Measurements from ENCODE around the gene IL16.

DNA sequence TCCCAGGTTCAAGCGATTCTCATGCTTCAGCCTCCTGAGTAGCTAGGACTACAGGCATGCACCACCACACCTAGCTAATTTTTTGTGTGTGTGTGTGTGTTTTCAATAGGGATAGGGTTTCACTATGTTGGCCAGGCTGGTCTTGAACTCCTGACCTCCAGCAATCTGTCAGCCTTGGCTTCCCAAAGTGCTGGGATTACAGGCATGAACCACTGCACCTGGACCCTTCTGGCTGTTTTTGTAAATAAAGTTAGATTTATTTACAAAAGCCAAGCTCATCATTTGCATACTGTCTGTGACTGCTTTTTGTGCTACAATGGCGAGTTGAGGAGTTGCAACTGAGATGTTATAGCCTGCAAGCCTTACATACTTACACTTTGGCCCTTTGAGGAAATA lies 28.6 kb upstream of the IL16 start:
- TF ChIP-seq, protein P1, sequence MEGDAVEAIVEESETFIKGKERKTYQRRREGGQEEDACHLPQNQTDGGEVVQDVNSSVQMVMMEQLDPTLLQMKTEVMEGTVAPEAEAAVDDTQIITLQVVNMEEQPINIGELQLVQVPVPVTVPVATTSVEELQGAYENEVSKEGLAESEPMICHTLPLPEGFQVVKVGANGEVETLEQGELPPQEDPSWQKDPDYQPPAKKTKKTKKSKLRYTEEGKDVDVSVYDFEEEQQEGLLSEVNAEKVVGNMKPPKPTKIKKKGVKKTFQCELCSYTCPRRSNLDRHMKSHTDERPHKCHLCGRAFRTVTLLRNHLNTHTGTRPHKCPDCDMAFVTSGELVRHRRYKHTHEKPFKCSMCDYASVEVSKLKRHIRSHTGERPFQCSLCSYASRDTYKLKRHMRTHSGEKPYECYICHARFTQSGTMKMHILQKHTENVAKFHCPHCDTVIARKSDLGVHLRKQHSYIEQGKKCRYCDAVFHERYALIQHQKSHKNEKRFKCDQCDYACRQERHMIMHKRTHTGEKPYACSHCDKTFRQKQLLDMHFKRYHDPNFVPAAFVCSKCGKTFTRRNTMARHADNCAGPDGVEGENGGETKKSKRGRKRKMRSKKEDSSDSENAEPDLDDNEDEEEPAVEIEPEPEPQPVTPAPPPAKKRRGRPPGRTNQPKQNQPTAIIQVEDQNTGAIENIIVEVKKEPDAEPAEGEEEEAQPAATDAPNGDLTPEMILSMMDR (IDR thresholded peaks at IDR 0.05 in 2 of 3, conservative IDR thresholded peaks at IDR 0.05 in 1 of 3; ENCODE audit: insufficient read depth in 2 of 3, low read depth in 1 of 3, low read length in 3 of 3), result no peak
- TF ChIP-seq RB1 (IDR thresholded peaks at IDR 0.05; ENCODE audit: low read depth) (no peak), ZZZ3 (IDR thresholded peaks at IDR 0.05) (no peak), NRF1 (conservative IDR thresholded peaks at IDR 0.05 in 1 of 2, IDR thresholded peaks at IDR 0.05 in 1 of 2) (no peak), CEBPG (CRISPR knock-in tag; IDR thresholded peaks at IDR 0.05) (no peak), CEBPG (tag; conservative IDR thresholded peaks at IDR 0.05 in 1 of 2, IDR thresholded peaks at IDR 0.05 in 1 of 2) (no peak), POLR2AphosphoS2 (IDR thresholded peaks at IDR 0.05; ENCODE audit: low read length) (no peak), NONO (IDR thresholded peaks at IDR 0.05; ENCODE audit: low read depth in 2 of 2, low read length in 1 of 2) (no peak), EZH2 (IDR thresholded peaks at IDR 0.05; ENCODE audit: borderline replicate concordance, low read depth, low read length) (no peak), ZNF263 (CRISPR knock-in tag; IDR thresholded peaks at IDR 0.05; ENCODE audit: borderline replicate concordance) (no peak), POLR2A (conservative IDR thresholded peaks at IDR 0.05) (no peak)
- TF ChIP-seq, protein P2, sequence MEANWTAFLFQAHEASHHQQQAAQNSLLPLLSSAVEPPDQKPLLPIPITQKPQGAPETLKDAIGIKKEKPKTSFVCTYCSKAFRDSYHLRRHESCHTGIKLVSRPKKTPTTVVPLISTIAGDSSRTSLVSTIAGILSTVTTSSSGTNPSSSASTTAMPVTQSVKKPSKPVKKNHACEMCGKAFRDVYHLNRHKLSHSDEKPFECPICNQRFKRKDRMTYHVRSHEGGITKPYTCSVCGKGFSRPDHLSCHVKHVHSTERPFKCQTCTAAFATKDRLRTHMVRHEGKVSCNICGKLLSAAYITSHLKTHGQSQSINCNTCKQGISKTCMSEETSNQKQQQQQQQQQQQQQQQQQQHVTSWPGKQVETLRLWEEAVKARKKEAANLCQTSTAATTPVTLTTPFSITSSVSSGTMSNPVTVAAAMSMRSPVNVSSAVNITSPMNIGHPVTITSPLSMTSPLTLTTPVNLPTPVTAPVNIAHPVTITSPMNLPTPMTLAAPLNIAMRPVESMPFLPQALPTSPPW (CRISPR knock-in tag; IDR thresholded peaks at IDR 0.05), result no peak
- TF ChIP-seq, protein P3, sequence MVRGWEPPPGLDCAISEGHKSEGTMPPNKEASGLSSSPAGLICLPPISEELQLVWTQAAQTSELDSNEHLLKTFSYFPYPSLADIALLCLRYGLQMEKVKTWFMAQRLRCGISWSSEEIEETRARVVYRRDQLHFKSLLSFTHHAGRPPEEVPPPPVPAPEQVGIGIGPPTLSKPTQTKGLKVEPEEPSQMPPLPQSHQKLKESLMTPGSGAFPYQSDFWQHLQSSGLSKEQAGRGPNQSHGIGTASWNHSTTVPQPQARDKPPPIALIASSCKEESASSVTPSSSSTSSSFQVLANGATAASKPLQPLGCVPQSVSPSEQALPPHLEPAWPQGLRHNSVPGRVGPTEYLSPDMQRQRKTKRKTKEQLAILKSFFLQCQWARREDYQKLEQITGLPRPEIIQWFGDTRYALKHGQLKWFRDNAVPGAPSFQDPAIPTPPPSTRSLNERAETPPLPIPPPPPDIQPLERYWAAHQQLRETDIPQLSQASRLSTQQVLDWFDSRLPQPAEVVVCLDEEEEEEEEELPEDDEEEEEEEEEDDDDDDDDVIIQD (CRISPR knock-in tag; IDR thresholded peaks at IDR 0.05), result no peak
- TF ChIP-seq, protein P4, sequence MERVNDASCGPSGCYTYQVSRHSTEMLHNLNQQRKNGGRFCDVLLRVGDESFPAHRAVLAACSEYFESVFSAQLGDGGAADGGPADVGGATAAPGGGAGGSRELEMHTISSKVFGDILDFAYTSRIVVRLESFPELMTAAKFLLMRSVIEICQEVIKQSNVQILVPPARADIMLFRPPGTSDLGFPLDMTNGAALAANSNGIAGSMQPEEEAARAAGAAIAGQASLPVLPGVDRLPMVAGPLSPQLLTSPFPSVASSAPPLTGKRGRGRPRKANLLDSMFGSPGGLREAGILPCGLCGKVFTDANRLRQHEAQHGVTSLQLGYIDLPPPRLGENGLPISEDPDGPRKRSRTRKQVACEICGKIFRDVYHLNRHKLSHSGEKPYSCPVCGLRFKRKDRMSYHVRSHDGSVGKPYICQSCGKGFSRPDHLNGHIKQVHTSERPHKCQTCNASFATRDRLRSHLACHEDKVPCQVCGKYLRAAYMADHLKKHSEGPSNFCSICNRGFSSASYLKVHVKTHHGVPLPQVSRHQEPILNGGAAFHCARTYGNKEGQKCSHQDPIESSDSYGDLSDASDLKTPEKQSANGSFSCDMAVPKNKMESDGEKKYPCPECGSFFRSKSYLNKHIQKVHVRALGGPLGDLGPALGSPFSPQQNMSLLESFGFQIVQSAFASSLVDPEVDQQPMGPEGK (CRISPR knock-in tag; IDR thresholded peaks at IDR 0.05; ENCODE audit: borderline replicate concordance), result no peak
